Chondrocyte (in vitro differentiated cells): ENCODE measurements around the gene NR4A3. TPM values are rescaled to one million over a fixed set of nuclear protein-coding genes. Genes with fewer than 3 reads are reported as not detected.

Source experiments
- DNase-seq: peaks from one replicate; pipeline ENCODE4 v3.0.0; 2021; ENCODE audit warnings: mixed read lengths, low spot score
- H3K27ac Mint-ChIP-seq: one replicate; pipeline ENCODE4 v1.8.0; 2021; ENCODE audit warnings: mild to moderate bottlenecking, moderate library complexity, mixed read lengths; ENCODE audit not compliant: unreplicated experiment
- H3K27me3 Mint-ChIP-seq: 2 replicates; pipeline ENCODE4 v1.8.0; 2021; ENCODE audit warnings: low read depth, mixed read lengths
- H3K36me3 Mint-ChIP-seq: 2 replicates; pipeline ENCODE4 v1.8.0; 2021; ENCODE audit warnings: low read depth, mixed read lengths
- H3K4me1 Mint-ChIP-seq: 2 replicates; pipeline ENCODE4 v1.8.0; 2021; ENCODE audit warnings: low read depth, mild to moderate bottlenecking, mixed read lengths
- H3K4me3 Mint-ChIP-seq: one replicate; pipeline ENCODE4 v1.8.0; 2021; ENCODE audit warnings: mild to moderate bottlenecking, moderate library complexity, mixed read lengths; ENCODE audit not compliant: unreplicated experiment
- H3K9me3 Mint-ChIP-seq: 2 replicates; pipeline ENCODE4 v1.8.0; 2021; ENCODE audit warnings: low read depth, mixed read lengths
- total RNA-seq: library from RNA; stranded (reverse); gene quantifications from 3 replicates; pipeline ENCODE4 v1.2.1, GENCODE V29; 2021
- TF ChIP-seq, protein P1 (sequence below): fragments of 200-600 bp; sonication (generic); IDR thresholded peaks from 2 replicates; pipeline ENCODE4 v1.5.0; 2021; ENCODE audit warnings: antibody characterized with exemption, mild to moderate bottlenecking, moderate library complexity

The NR4A3 gene
- total RNA-seq, 1 donor from 2014 or later, result 1.2 TPM

GRCh38 chr9:99782962-99783718, 38.5 kb upstream of the NR4A3 start:
- Mint-ChIP-seq H3K27ac (no peak overlapping the region), H3K4me3 (no peak overlapping the region), H3K27me3 (peaks cover 2% of the 10 kb centered on the region), H3K36me3 (no peaks in the 10 kb centered on the region), H3K4me1 (peaks cover 4% of the 10 kb centered on the region), H3K9me3 (peaks cover 4% of the 10 kb centered on the region)
- no peak for DNase-seq
- TF ChIP-seq, protein P1, sequence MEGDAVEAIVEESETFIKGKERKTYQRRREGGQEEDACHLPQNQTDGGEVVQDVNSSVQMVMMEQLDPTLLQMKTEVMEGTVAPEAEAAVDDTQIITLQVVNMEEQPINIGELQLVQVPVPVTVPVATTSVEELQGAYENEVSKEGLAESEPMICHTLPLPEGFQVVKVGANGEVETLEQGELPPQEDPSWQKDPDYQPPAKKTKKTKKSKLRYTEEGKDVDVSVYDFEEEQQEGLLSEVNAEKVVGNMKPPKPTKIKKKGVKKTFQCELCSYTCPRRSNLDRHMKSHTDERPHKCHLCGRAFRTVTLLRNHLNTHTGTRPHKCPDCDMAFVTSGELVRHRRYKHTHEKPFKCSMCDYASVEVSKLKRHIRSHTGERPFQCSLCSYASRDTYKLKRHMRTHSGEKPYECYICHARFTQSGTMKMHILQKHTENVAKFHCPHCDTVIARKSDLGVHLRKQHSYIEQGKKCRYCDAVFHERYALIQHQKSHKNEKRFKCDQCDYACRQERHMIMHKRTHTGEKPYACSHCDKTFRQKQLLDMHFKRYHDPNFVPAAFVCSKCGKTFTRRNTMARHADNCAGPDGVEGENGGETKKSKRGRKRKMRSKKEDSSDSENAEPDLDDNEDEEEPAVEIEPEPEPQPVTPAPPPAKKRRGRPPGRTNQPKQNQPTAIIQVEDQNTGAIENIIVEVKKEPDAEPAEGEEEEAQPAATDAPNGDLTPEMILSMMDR, result no peak

- no peaks in the 10 kb centered on the region for H3K4me1 Mint-ChIP-seq
- H3K27ac Mint-ChIP-seq, result no peak overlapping the region
- H3K27me3 Mint-ChIP-seq, result peaks cover 2% of the 10 kb centered on the region
- no peak for DNase-seq
- TF ChIP-seq, protein P1, result no peak
- H3K9me3 Mint-ChIP-seq, result peaks cover 4% of the 10 kb centered on the region
- no peaks in the 10 kb centered on the region for H3K36me3 Mint-ChIP-seq
- no peak overlapping the region for H3K4me3 Mint-ChIP-seq
Observed at GRCh38 chr9:99783799-99784198, 37.9 kb upstream of the NR4A3 start.

DNA sequence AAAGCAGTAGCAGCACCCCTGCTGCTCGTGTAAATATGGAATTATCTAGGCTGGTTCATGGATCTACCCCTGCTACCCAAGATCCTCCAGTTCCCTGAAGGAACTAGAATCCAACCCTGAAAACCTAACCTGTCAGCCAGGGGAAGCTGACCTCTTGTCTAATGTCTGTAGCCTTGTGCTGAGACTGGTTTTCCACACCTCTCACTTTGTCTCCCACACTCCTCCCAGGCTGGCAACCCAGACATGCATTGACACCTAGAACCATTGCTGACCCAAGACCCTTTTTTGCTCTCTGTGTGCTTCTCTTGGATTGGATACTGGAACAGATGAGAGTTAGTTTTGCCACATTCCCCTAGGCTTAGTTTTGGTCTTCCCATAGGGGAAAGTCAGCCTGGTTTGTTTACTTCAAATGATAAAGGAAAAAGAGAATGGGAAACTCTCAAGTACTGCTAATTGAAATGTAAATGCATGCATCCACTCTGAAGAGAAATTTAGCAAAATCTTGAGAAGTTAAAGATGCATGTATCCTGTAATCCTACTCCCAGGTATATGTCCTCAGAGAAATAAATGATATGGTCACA, 36.6 kb upstream of the NR4A3 start:
- TF ChIP-seq, protein P1, result no peak
- Mint-ChIP-seq H3K4me3 (no peak overlapping the region), H3K4me1 (no peaks in the 10 kb centered on the region), H3K9me3 (peaks cover 4% of the 10 kb centered on the region), H3K36me3 (no peaks in the 10 kb centered on the region), H3K27me3 (peaks cover 2% of the 10 kb centered on the region), H3K27ac (no peak overlapping the region)
- no peak for DNase-seq

DNA sequence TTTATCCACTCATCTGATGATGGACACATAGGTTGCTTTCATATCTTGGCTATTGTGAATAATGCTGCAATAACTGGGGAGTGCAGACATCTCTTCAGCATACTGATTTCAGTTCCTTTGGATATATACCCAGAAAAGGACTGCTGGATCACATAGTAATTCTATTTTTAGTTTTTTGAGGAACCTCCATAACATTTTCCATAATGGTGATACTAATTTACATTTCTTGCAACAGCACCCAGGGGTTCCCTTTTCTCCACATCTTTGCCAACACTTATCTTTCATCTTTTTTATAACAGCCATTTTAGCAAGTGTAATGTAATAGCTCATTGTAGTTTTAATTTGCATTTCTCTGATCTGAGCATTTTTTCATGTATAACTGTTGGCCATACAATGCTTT, 34.1 kb upstream of the NR4A3 start:
- Mint-ChIP-seq H3K4me1 (no peaks in the 10 kb centered on the region), H3K36me3 (no peaks in the 10 kb centered on the region), H3K4me3 (no peak overlapping the region), H3K27ac (no peak overlapping the region), H3K27me3 (peaks cover 2% of the 10 kb centered on the region), H3K9me3 (peaks cover 4% of the 10 kb centered on the region)
- DNase-seq, result no peak
- TF ChIP-seq, protein P1, result no peak

GRCh38 chr9:99793528-99793927, 28.2 kb upstream of the NR4A3 start:
- TF ChIP-seq, protein P1, result no peak
- DNase-seq, result no peak
- H3K27me3 Mint-ChIP-seq, result no peaks in the 10 kb centered on the region
- no peak overlapping the region for H3K4me3 Mint-ChIP-seq
- peaks cover 1% of the 10 kb centered on the region for H3K36me3 Mint-ChIP-seq
- H3K4me1 Mint-ChIP-seq, result no peaks in the 10 kb centered on the region
- H3K27ac Mint-ChIP-seq, result no peak overlapping the region
- no peaks in the 10 kb centered on the region for H3K9me3 Mint-ChIP-seq
